Activated T-cell treated with anti-CD3 and anti-CD28 coated beads, Interleukin-2, amount 50 U/mL, for 48 hours (primary cell): ENCODE measurements around the gene TANGO6.

Experiments
- DNase-seq, 2 experiments: peaks; one replicate each; pipeline ENCODE4 v3.0.0-alpha.2; 2020

The TANGO6 gene

GRCh38 chr16:68869492-68870088 is 26.3 kb downstream of the TANGO6 start:
- DNase-seq, result no peak

GRCh38 chr16:68873635-68874471 is 30.5 kb downstream of the TANGO6 start:
- no peak for DNase-seq

- no peak for DNase-seq
These were observed 32.5 kb downstream of the TANGO6 start for GRCh38 chr16:68875871-68876270.

- DNase-seq, result no peak
These were observed 40.4 kb downstream of the TANGO6 start for GRCh38 chr16:68883685-68884084.

GRCh38 chr16:68884401-68884800 is 41.1 kb downstream of the TANGO6 start:
- DNase-seq, result no peak

- DNase-seq, result no peak
These were observed 41.8 kb downstream of the TANGO6 start for GRCh38 chr16:68884861-68885720.

GRCh38 chr16:68887107-68887506 is 43.8 kb downstream of the TANGO6 start:
- no peak for DNase-seq

- DNase-seq, result no peak
These were observed 46.3 kb downstream of the TANGO6 start for GRCh38 chr16:68889508-68890150.

- DNase-seq, result no peak
These were observed 48.9 kb downstream of the TANGO6 start for GRCh38 chr16:68892214-68892613.

GRCh38 chr16:68892898-68893297 is 49.6 kb downstream of the TANGO6 start:
- DNase-seq, result no peak

GRCh38 chr16:68893710-68894705 is 50.7 kb downstream of the TANGO6 start:
- DNase-seq, result no peak

- DNase-seq, result no peak
These were observed 51.4 kb downstream of the TANGO6 start for GRCh38 chr16:68894714-68895113.

- no peak for DNase-seq
These were observed 54.7 kb downstream of the TANGO6 start for GRCh38 chr16:68898026-68898425.

GRCh38 chr16:68900009-68900408 is 56.7 kb downstream of the TANGO6 start:
- no peak for DNase-seq

- no peak for DNase-seq
These were observed 59.0 kb downstream of the TANGO6 start for GRCh38 chr16:68902003-68902968.

GRCh38 chr16:68902969-68903345 is 59.6 kb downstream of the TANGO6 start:
- no peak for DNase-seq

- DNase-seq, result no peak
These were observed 64.0 kb downstream of the TANGO6 start for GRCh38 chr16:68907297-68907696.

GRCh38 chr16:68907781-68908181 is 64.5 kb downstream of the TANGO6 start:
- no peak for DNase-seq

- DNase-seq, result no peak
These were observed 65.9 kb downstream of the TANGO6 start for GRCh38 chr16:68909099-68909733.

- no peak for DNase-seq
These were observed 66.7 kb downstream of the TANGO6 start for GRCh38 chr16:68910051-68910450.
